MM.1S (cell line): ENCODE results near the gene CHCHD3.

Source experiments
- DNase-seq: peaks from one replicate; pipeline ENCODE4 v3.0.0-alpha.2; 2015
- H2AFZ ChIP-seq: fragments of 300-600 bp; sonication (generic); 2 replicates; pipeline ENCODE4 v1.6.0; 2016; ENCODE audit warnings: antibody characterized with exemption, low read length
- H3F3A ChIP-seq: fragments of 300-600 bp; sonication (generic); 2 replicates; pipeline ENCODE4 v1.6.1; 2016; ENCODE audit warnings: mild to moderate bottlenecking, antibody characterized with exemption, low read length, moderate library complexity, mixed read lengths; ENCODE audit not compliant: insufficient read depth
- H3K27ac ChIP-seq: fragments of 300-600 bp; sonication (generic); 2 replicates; pipeline ENCODE4 v1.5.1; 2016; ENCODE audit warnings: mild to moderate bottlenecking, low read length
- H3K27me3 ChIP-seq: fragments of 300-600 bp; sonication (generic); replicated peaks from 2 replicates; pipeline ENCODE4 v1.6.0; 2016; ENCODE audit warnings: low read length; ENCODE audit not compliant: insufficient read depth
- H3K36me3 ChIP-seq: fragments of 300-600 bp; sonication (generic); replicated peaks from 2 replicates; pipeline ENCODE4 v1.6.1; 2016; ENCODE audit warnings: mild to moderate bottlenecking, low read length, mixed read lengths; ENCODE audit not compliant: insufficient read depth
- H3K4me1 ChIP-seq: fragments of 300-600 bp; sonication (generic); 2 replicates; pipeline ENCODE4 v1.6.1; 2016; ENCODE audit warnings: low read length, mixed read lengths
- H3K4me2 ChIP-seq: fragments of 300-600 bp; sonication (generic); 2 replicates; pipeline ENCODE4 v1.6.0; 2016; ENCODE audit warnings: low read depth, low read length
- H3K4me3 ChIP-seq: fragments of 300-600 bp; sonication (generic); 2 replicates; pipeline ENCODE4 v1.5.1; 2016; ENCODE audit warnings: low read length, mixed read lengths
- H3K79me2 ChIP-seq: fragments of 300-600 bp; sonication (generic); 2 replicates; pipeline ENCODE4 v1.6.1; 2016; ENCODE audit warnings: mixed run types, low read length, mixed read lengths
- H3K9ac ChIP-seq: fragments of 300-600 bp; sonication (generic); 2 replicates; pipeline ENCODE4 v1.6.1; 2016; ENCODE audit warnings: low read length, mixed read lengths
- H3K9me2 ChIP-seq: fragments of 300-600 bp; sonication (generic); replicated peaks from 2 replicates; pipeline ENCODE4 v1.6.1; 2016; ENCODE audit warnings: mild to moderate bottlenecking, low read length, mixed read lengths; ENCODE audit not compliant: insufficient read depth
- H3K9me3 ChIP-seq: fragments of 300-600 bp; sonication (generic); replicated peaks from 2 replicates; pipeline ENCODE4 v1.6.1; 2016; ENCODE audit warnings: mild to moderate bottlenecking, low read length, mixed read lengths; ENCODE audit not compliant: insufficient read depth
- H4K20me1 ChIP-seq: fragments of 300-600 bp; sonication (generic); 2 replicates; pipeline ENCODE4 v1.6.1; 2016; ENCODE audit warnings: mild to moderate bottlenecking, low read length, moderate library complexity, mixed read lengths; ENCODE audit not compliant: insufficient read depth
- EZH2 ChIP-seq: fragments of 300-600 bp; sonication (generic); optimal IDR thresholded peaks from 2 replicates; pipeline ENCODE3; 2017; ENCODE audit warnings: low read depth, mild to moderate bottlenecking, antibody characterized with exemption, low read length, mixed read lengths
- EZH2phosphoT487 ChIP-seq: fragments of 300-600 bp; sonication (generic); IDR thresholded peaks from 2 replicates; pipeline ENCODE4 v1.6.1; 2018; ENCODE audit warnings: antibody characterized with exemption, low read length
- TF ChIP-seq, protein P1 (sequence below): fragments of 300-600 bp; sonication (generic); IDR thresholded peaks from 2 replicates; pipeline ENCODE4 v1.5.1; 2016; ENCODE audit warnings: antibody characterized with exemption, low read length, mixed read lengths

Gene CHCHD3

DNA sequence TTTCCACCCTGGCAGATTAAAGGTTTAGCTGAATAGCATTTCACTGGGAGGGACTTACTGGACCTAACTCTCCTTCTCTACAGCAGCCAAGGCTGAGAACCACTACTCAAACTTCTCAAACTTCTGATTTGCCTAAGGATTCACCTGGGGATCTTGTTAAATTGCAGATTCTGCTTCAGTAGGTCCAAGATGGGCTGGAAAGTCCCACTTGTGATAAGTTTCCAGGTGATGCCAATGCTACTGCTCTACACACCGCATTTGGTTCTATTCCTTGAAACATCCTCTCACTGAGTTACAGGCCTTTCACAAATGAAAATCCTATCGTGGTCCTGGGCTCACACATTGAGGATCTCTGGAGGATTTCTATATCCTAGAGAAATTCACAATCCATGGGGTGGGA is 147.9 kb downstream of the CHCHD3 start:
- TF ChIP-seq, protein P1, sequence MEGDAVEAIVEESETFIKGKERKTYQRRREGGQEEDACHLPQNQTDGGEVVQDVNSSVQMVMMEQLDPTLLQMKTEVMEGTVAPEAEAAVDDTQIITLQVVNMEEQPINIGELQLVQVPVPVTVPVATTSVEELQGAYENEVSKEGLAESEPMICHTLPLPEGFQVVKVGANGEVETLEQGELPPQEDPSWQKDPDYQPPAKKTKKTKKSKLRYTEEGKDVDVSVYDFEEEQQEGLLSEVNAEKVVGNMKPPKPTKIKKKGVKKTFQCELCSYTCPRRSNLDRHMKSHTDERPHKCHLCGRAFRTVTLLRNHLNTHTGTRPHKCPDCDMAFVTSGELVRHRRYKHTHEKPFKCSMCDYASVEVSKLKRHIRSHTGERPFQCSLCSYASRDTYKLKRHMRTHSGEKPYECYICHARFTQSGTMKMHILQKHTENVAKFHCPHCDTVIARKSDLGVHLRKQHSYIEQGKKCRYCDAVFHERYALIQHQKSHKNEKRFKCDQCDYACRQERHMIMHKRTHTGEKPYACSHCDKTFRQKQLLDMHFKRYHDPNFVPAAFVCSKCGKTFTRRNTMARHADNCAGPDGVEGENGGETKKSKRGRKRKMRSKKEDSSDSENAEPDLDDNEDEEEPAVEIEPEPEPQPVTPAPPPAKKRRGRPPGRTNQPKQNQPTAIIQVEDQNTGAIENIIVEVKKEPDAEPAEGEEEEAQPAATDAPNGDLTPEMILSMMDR = no peak
- TF ChIP-seq EZH2phosphoT487 = no peak
- TF ChIP-seq EZH2 = no peak
- Histone ChIP-seq H3K4me2 (no peak overlapping the region), H3K79me2 (no peaks in the 10 kb centered on the region), H3F3A (no peaks in the 10 kb centered on the region), H3K27me3 (no peaks in the 10 kb centered on the region), H3K9me3 (no peaks in the 10 kb centered on the region), H3K27ac (no peak overlapping the region), H3K4me1 (no peaks in the 10 kb centered on the region), H3K36me3 (no peaks in the 10 kb centered on the region), H3K9me2 (no peaks in the 10 kb centered on the region), H3K9ac (no peak overlapping the region), H4K20me1 (no peaks in the 10 kb centered on the region), H3K4me3 (no peak overlapping the region), H2AFZ (no peak overlapping the region)
- no peak for DNase-seq

DNA sequence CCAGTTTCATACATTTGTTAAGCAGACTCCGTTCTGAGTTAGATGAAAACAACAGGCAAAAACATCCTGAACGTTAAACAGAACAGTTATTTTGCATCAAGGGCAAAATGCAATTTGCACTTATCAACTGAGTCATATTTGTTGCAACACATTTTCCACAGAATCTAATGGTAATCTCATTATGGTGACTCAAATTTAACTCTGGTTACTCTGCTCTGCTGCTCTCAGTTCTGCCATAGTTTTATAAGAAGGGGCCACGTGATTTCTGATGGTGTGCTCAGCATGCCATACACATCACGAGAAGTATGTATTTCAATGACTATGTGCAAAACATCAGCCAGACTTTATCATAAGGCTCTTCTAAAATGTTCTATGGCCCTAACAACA is 148.8 kb downstream of the CHCHD3 start:
- H3K9ac ChIP-seq = no peak overlapping the region
- no peaks in the 10 kb centered on the region for H3K4me1 ChIP-seq
- no peaks in the 10 kb centered on the region for H3F3A ChIP-seq
- DNase-seq = no peak
- H4K20me1 ChIP-seq = no peaks in the 10 kb centered on the region
- H3K27me3 ChIP-seq = no peaks in the 10 kb centered on the region
- no peaks in the 10 kb centered on the region for H3K9me3 ChIP-seq
- H3K4me3 ChIP-seq = no peak overlapping the region
- H3K4me2 ChIP-seq = no peak overlapping the region
- H3K79me2 ChIP-seq = no peaks in the 10 kb centered on the region
- H3K9me2 ChIP-seq = no peaks in the 10 kb centered on the region
- TF ChIP-seq, protein P1 = no peak
- no peak for TF ChIP-seq EZH2
- no peaks in the 10 kb centered on the region for H3K36me3 ChIP-seq
- H3K27ac ChIP-seq = no peak overlapping the region
- no peak overlapping the region for H2AFZ ChIP-seq

DNA sequence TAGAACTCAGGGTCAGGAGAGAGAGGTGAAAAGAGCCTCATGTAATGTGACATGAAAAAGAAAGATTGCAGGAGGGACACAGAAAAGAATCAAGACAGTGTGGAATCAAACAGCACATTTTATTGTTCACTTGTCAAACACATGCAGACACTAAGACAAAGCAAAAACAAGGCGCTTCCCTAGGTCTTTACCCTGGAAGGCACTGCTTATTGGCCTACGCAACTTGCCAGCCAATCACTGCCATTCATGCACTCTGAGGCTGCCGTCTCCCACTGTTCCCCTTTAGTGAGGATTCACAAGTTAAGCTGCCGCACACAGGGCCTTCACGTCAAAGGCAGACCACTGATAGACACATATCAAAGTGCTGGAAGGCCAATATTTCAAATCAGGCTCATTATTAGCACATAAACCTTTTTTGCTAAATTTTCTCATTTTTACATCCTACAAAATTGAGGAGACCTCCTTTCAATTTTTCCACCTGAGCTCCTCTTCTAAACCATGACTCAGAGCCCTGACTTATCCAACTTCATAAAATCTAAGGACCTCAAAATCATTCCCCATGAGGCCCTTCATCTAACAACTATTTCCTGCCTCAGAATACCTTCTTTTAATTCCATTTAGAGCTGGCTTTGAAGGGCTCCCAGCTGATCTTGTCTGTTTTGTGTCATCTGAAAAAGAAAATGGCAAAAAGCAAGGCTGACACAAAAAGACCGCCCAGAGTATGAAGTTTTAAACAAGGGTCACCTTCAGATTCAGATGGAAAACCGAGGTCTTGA is 149.4 kb downstream of the CHCHD3 start:
- H3K79me2 ChIP-seq = no peaks in the 10 kb centered on the region
- H3K4me1 ChIP-seq = no peaks in the 10 kb centered on the region
- no peak overlapping the region for H3K27ac ChIP-seq
- no peak overlapping the region for H3K9ac ChIP-seq
- H3K9me2 ChIP-seq = no peaks in the 10 kb centered on the region
- no peaks in the 10 kb centered on the region for H4K20me1 ChIP-seq
- TF ChIP-seq EZH2phosphoT487 (no peak), EZH2 (no peak)
- TF ChIP-seq, protein P1 = no peak
- no peaks in the 10 kb centered on the region for H3K27me3 ChIP-seq
- no peaks in the 10 kb centered on the region for H3K36me3 ChIP-seq
- no peaks in the 10 kb centered on the region for H3K9me3 ChIP-seq
- DNase-seq = no peak
- no peak overlapping the region for H3K4me2 ChIP-seq
- no peak overlapping the region for H2AFZ ChIP-seq
- no peak overlapping the region for H3K4me3 ChIP-seq
- no peaks in the 10 kb centered on the region for H3F3A ChIP-seq
